GM19328 (cell line): ENCODE results near the gene PGM5.
"Not testable (repeated sequence)": the region's sequence is repeated elsewhere in the genome, so short reads cannot be mapped to it uniquely, and the experiment has no call there.

Experiments
- ATAC-seq: cut with Tn5 transposase; IDR thresholded peaks from one replicate; pipeline ENCODE4 v1.9.1; 2021; ENCODE audit warnings: mild to moderate bottlenecking, moderate library complexity; ENCODE audit not compliant: unreplicated experiment

Gene PGM5

DNA sequence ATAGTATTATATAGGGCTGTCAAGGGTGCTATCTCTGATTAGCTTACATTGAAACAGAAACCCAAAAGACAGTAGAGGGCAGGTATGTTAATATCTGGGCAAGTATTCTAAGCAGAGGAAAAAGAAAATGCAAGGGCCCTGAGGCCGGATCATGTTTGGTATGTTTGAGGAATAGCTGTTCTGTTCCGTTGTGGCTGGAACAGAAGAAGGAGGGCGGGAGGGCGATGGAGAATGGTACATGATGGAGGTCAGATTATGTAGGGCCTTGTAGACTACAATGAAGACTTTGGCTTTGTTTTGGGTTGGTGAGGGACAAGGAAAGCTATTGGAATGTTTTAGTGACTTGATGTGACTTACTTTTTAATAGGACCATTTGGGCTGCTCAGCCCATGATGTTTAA lies 19.4 kb downstream of the PGM5 start:
- ATAC-seq, result not testable (repeated sequence)

DNA sequence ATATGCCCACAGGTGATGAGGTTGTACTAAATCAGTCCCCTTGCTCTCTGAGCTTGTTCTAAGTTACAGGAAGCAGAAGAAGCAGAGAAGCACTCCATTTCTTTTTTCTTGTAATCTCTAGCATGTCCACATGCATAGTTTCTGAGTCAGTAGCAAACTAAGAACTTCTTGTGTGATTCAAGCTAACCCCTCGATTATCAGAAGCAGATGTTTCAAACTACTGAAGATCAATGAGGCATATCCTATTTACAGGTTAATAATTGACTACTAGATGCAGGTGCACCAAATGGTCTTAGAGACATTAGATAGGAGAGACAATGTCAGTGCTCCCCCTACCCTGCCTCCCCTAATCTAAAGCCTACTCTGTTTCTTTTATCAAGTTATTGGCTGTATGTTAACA lies 21.3 kb downstream of the PGM5 start:
- ATAC-seq, result not testable (repeated sequence)

DNA sequence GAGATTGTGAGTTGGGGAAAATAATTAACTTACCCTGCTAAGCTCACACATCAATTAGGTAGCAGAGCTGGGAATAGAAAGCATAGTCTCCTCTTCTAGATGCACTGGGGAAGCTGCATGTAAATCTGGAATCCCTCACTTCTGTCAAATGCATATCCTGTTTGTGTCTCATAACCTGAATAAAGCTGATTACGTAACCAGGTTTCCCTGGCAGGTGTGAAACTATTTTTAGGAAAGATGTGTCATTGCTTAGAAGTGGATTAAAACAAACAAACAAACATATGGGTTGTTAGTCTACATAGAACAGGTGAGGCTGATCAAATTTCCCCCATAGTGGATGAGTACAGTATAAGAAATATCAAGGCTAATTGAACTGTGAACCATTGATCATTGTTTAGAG lies 27.5 kb downstream of the PGM5 start:
- ATAC-seq, result not testable (repeated sequence)

DNA sequence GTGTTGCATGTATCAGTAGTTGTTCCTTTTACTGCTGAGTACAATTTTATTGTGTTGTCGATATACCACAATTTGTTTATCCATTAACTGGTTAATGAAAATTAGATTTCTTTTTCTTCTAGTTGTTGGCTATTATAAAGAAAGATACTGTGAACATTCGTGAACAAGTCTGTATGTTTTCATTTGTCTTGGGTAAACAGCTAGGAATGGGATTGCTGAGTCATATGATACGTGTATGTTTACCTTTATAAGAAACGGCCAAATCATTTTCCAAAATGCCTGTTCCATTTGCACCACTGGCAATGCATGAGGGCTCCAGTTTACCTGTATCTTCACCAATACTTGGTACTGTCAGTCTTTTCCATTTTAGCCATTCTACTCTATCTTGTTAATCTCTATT lies 33.1 kb downstream of the PGM5 start:
- ATAC-seq, result not testable (repeated sequence)

DNA sequence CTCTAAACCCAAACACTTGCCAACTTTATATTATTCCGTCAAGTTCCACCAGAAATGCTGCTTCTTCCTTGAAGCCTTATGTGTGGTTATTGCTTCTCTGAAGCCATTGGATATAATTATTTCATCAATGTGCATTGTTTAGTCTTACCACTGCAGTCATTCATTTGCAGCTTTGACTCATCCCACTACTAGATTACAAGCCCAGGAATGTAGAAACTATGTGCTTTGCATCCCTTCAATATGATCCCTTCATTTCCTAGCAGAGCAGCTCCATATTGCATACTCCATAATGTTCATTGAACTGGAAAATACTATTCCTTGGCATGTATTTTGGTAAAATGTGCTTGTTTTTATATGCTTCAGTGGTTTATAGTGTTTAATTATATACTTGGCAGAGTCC lies 34.3 kb downstream of the PGM5 start:
- not testable (repeated sequence) for ATAC-seq

DNA sequence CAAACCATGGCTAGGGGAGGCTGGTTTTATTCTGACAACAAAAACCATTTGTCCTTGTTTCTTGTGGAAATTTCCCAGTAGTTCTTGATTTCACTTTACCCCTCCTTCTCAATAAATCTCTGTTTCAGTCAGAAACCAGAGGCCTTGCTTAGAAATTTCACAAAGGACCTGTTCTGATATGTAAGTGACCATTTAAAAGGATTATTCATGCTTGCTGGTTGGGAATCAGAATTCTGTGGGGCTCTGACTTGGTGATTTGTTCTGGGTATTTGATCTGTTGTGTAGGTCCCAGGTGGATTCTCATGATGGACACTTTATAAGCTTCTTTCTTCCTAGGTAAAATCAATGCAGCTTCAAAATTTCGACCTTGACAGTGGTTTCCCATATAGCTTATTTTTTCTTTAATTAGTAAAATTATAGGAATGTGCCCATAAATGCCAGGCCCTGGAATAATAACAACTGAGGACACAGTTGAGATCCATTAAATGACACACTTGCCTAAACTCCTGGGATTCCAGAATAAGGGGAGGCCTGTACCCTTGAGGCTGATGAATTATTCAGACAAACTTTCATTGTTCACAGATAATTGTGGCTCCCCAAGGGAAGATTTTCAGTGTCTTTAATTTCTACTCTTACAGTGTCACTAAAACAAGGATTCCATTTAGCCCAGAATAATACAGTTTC lies 40.1 kb downstream of the PGM5 start:
- not testable (repeated sequence) for ATAC-seq

DNA sequence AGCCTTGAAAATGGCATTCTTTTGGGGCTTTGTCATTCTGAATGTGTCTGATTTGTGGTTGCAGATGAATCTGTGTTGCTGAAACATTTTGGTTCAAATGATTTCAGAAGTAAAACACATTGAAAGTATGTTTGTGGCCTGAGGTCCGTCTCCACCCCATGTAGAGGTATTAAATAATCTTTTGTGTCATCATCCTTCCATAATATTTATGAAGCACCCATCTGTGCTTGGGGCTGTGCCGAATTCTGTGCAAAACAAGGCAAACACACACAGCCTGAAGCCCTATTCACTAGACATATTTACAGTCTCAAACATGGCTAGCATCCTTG lies 40.6 kb downstream of the PGM5 start:
- ATAC-seq, result not testable (repeated sequence)

DNA sequence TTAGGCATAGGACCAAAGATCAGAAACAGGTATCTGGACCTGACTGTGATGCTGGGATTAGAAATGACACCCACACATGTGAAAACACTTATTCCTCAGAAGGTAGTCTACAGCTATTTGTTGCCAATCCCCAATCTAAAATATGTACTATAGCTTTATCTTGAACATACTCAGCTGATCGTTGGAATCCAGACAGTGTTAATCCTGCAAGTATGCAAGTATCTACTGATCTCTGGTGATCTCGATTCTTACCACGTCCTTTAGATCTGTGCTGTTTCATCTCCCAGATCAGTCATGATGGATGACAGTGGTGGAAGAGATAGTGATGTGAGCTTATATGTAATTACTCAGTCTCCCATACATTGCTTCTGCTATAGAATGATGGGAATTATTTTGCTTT lies 41.4 kb downstream of the PGM5 start:
- ATAC-seq, result not testable (repeated sequence)

DNA sequence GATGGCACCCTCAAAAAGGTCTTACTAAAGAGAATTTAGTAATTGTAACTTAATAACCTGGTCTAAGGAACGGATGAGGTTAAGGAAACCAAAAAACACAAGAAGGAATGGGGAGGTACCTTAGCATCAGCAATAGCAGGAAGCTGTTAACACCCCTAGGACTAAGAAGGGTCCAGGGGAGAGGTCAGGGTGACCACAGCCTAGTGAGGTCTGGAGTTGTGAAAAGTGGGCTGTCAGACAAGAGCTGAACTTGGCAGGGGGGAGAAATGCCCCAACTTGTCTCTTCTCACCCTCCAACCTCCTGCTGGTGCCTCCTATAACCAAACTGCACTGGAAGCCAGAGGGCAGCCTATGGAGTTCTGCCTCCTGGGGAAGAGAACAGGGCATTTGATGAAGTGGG lies 41.9 kb downstream of the PGM5 start:
- not testable (repeated sequence) for ATAC-seq

DNA sequence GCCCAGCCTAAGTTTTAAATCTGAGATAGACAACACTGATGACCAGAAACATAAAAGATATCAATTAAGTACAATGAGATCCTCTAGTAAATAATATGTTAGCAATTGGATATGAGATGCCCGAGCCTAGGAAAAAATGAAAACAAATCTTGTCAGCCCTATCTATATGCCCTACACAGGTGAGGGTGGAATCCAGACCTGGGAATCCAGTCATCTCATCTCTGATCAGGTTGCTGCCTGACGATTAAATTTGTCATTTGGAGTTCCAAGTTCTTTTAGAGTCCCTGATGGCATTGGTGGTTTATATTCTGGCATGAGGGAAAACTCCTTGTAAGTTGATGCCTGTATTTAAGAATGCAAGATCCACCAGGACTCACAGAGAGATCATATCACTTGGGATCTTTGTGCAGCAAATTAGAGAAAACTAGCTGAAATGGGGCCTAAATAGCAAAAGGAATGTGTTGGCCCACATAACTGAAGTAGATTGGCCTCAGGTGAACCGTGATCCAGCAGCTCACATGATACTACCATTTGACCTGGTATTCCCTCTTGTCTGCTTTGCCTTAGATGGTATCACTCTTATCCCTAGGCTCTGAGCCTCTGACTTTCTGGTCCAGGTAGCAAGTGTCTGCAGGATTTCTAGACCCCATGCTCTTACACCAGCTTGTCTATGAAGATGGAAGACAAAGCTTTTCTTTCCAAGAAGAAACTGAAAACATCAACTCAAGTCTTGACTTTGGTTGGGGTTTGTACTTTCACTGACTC lies 48.2 kb downstream of the PGM5 start:
- ATAC-seq, result not testable (repeated sequence)

DNA sequence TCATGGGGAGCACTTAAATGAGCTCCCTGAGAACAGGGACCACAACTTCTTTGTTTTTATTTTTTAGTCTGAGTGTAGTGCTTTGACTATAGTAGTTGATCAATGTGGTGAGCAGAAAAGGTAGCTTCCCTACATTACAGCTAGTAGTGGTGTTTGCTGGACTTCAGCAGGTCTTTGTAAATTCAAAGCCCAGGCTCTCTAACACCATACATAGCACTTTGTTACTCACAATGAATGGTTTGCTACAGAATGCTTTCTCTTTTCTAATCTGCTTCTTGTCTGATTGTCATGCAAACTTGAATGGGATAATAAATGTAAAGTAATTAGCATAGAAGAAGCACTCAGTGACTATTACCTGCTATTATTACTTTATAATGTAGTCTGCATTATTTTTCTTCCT lies 55.5 kb downstream of the PGM5 start:
- not testable (repeated sequence) for ATAC-seq

DNA sequence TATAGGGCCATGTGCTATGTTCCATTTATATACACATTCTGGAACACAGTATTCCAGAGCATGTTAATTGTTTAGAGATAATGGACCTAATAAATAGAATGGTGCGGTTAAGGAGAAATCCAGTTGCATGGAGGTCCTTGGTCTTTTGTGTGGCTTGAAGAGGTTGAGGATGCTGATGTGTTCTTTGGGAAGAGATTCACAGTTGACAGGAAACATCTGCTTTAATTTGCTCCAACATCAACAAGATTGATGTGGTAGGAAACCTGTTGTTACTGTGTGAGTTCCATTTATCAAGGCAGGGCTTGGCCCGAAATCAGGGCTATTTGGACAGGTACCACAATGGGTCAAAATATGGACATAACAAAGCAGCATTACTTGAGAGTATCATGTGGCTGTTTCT lies 56.3 kb downstream of the PGM5 start:
- not testable (repeated sequence) for ATAC-seq

DNA sequence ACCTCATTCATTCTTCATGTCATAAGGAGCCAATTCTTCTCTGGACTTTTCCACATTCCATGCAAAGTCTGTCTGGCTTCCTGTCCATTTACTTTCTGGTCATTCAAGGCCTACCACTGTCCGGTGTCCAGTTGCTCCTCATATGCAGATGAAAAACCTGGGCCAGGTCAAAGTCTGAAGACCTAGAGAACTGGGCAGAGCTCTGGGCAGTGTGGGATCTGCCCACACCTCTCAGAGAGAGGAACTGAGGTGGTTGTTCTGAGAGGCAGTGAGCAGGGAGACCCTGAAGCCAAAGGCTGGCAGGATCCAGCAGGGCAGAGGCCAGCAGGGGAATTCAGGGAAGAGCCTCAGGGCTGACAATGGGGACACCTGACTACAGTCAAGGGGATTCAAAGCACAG lies 58.7 kb downstream of the PGM5 start:
- ATAC-seq, result not testable (repeated sequence)

DNA sequence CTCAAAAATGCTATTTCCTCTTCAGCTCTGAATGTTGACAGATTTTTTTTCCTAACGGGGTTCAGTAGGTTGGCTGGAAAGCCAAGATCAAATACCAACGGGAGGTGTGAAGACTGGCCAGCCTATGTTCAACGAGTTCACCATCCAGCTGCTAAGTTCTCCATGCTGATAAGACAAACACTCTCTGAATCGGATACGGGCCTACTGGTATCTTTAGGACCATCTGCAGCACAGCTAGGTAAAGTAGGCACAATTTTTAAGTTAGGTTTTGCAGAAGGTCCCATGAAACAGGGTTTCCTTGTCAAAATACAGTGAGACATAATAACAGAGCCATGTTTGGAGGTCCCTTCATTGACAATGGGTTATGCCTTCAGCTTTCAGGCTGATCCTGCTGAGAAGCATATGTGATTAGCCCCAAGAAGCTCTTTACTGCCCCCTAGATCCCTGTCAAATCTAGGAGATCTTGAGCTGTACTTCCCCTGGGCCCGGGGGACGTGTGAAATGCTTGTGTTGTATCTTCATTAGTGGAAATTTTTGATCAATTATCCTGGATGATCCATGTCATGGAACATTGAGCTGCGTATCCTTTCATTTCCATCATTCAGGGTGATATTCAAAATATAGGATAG lies 60.6 kb downstream of the PGM5 start:
- ATAC-seq, result no peak

DNA sequence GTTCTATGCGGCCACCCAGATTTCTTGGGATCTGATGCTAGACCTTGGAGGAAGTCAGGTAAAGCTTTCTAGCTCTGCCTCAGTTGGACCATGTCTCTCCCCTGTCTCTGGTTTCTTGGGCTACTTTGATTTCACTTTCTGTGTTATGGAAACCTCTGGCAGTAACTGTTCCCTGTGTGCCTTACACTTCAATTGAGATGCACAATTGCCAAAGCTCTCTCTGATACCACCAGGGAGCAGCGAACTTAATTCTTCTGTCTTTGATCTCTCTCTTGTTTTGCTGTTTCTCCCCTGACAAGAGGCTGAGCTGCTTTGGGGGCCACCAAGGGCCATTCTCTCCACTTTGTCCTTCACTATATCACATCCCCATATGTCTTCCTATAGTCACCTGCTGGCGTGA lies 61.4 kb downstream of the PGM5 start:
- ATAC-seq, result no peak

DNA sequence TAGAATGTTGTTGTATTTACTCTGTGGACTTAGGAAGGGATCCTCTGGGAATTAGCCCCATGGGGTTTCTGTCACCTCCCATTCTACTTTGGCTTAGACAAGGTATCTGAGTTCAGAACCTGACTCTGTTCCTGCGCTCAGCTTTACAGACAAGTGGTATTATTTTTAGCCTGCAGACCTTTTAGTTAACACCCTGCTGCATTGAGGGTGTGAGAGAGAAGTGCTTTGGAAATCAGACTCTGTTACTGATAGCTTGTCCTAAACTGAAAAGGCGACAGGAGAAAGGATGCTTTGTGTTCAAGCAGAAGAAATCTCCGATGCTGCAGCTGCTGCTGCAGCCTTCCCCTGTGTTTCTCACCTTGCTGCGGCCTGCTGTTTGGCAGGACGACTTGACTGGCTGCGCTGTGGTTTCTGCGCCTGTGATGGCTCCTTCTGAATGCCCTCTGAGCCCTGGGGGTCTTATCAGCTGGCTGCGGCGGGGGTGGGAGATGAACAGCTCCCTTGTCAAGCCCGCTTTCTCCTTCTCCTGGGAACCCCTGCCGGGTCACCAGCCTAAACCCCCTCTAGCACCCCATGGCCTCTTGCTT lies 61.9 kb downstream of the PGM5 start:
- no peak for ATAC-seq

DNA sequence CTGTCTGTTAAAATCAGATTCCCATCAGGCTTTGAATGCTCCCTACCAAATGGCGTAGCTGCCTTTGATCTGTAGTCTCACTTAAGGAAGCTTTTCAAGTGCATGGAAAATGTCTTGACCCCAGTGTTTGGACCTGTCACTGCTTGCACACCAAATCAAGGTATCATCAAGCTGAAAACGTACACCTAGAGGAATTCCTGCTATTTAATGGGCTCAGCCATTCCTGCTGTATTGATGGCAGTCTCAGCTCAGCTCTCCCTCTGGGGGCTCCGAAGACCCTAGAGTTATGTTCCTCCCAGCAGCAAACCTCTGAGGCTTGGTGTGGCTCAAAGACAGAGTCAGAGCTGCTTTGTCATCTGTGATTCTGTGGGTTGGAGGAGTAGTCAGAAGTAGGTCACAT lies 63.5 kb downstream of the PGM5 start:
- ATAC-seq, result no peak

DNA sequence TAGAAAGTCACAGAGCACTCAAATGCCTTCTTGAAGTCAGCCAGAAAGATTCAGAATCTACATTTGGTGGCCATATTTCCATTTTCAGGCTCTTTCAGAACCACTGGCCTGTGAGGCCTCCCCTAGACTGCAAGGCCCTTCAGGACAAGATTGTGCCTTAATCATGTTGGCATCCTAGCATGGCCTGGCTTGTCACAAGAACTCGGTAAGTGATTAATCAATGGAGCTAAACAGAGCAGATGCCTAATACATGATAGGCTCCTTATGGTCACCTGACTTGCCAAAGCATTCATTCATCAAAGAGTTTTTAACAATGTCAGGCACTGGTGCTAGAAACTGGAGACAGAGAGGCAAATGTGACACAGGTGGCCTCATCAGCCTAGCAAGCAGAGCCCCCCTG lies 70.3 kb downstream of the PGM5 start:
- ATAC-seq, result no peak

DNA sequence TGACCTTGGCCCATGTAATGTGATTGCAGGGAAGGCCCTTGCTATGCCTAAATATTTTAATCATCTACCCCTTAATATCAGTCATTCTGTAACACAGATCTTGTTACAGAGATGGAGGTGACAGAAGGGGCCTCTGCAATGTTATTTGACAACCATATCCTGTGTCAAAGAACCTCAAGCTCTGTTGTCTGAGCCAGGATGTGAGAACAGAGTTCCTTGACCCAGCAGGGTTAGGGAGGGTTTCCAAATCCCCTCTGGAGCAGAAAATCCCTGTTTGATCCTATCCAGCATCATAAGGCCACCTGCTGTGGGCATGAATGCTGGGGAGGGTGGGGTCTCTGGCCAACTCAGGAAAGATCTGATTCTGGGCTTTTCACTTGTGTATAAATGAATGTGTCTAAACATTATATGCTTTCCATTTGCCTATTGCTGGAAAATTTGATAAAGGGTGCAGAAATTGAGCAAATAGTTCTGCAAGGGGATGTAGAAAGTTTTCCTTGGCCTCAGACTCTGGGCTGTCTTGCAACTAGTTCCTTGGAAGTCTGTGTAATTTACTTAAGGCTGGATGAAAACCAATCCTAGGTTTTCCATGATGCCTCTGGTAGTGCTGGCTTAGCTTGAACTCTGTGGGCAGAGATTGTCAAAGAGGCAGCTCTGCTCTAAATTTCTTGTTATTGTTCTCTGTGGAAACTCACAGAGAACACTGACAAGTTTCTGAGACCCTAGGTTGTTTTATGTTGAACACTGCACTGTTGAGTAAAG lies 71.0 kb downstream of the PGM5 start:
- ATAC-seq, result no peak

DNA sequence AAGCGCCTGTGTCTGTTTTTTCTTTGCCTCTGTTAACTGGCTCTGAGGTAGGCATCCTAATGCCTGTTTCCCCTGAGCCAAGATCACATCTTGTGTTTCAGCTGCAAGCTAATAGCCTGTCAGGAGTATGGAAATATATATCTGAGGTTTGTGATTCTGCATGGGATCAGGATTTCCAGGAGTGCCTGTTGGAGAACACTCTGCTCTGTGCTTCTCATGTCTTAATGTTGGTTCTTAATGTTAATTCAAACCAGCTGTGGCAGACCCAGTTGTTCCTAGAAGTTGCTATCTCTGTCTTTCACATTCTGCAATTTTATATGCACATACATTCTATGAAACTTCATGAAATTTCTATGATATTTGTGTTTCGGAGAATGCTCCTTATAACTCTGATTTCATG lies 72.1 kb downstream of the PGM5 start:
- ATAC-seq, result no peak

DNA sequence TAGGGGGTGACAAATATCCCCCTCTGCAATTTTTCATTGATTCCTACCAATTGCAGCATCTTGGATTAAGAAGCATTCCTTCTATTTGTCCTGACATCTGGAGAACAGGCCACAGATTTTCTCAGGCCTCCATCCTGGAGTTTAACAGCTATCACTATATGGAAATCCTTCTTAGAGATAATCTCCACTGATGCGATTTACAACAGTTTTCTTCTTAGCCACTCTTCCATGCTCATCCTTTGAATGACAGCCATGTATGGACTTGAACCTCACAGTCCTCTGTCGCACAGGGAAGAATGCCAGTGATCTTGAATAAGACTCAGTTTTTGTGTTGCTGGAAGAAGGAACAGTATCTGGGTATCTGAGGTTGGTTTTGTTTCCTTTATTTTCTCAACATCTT lies 73.2 kb downstream of the PGM5 start:
- ATAC-seq, result no peak
